NCI-H82 (cell line): Measurements from ENCODE around the gene MCTP2.

Experiments used
- DNase-seq: peaks from one replicate; lab custom pipeline; 2025; lab: John Stamatoyannopoulos, UW

Gene MCTP2

GRCh38 chr15:94298364-94298763 lies 67.0 kb downstream of the MCTP2 start:
- DNase-seq, result no peak

- DNase-seq, result no peak
These were observed 69.3 kb downstream of the MCTP2 start for GRCh38 chr15:94300612-94301011.

- no peak for DNase-seq
These were observed 73.8 kb downstream of the MCTP2 start for GRCh38 chr15:94305133-94305532.

- no peak for DNase-seq
These were observed 75.6 kb downstream of the MCTP2 start for GRCh38 chr15:94306700-94307650.

- DNase-seq, result no peak
These were observed 81.6 kb downstream of the MCTP2 start for GRCh38 chr15:94312946-94313345.

GRCh38 chr15:94314639-94315038 lies 83.3 kb downstream of the MCTP2 start:
- no peak for DNase-seq

GRCh38 chr15:94317211-94317610 lies 85.8 kb downstream of the MCTP2 start:
- DNase-seq, result no peak

GRCh38 chr15:94322141-94322540 lies 90.8 kb downstream of the MCTP2 start:
- DNase-seq, result no peak

GRCh38 chr15:94323076-94323475 lies 91.7 kb downstream of the MCTP2 start:
- DNase-seq, result no peak

GRCh38 chr15:94324117-94324826 lies 92.9 kb downstream of the MCTP2 start:
- peak; percentile 70 for DNase-seq

GRCh38 chr15:94324835-94325767 lies 93.7 kb downstream of the MCTP2 start:
- DNase-seq, result peak; percentile 6

GRCh38 chr15:94327356-94327936 lies 96.1 kb downstream of the MCTP2 start:
- DNase-seq, result peak; percentile 27

GRCh38 chr15:94331731-94332130 lies 100.4 kb downstream of the MCTP2 start:
- no peak for DNase-seq

- DNase-seq, result no peak
These were observed 104.3 kb downstream of the MCTP2 start for GRCh38 chr15:94335616-94336015.

GRCh38 chr15:94336817-94337467 lies 105.6 kb downstream of the MCTP2 start:
- DNase-seq, result no peak

GRCh38 chr15:94338243-94338846 lies 107.0 kb downstream of the MCTP2 start:
- no peak for DNase-seq

GRCh38 chr15:94346282-94346681 lies 114.9 kb downstream of the MCTP2 start:
- no peak for DNase-seq

- no peak for DNase-seq
These were observed 116.7 kb downstream of the MCTP2 start for GRCh38 chr15:94348084-94348483.

- DNase-seq, result no peak
These were observed 119.7 kb downstream of the MCTP2 start for GRCh38 chr15:94351031-94351535.
